ENCODE results near the gene ABT1.

Gene ABT1

DNA sequence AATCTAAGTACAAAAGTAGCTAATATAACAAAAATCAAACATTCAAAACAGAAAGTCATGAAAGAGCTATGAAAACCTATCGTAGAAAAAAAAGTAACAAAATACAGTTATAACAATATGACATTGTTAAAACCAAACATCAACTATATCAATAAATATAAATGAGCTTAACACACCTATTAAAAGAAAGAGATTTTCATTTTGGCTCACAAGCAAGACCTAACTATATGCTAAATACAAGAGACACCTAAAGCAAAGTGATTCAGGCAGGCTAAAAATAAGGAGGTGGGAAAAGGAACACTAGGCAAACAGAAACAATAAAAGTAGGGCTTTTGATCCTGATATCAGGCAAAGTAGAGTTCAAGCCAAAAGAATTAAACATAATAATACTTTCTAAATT, 49.3 kb downstream of the ABT1 start:
- no peak overlapping the region for H3K27ac ChIP-seq (ENCODE audit: low read depth, low read length)
- H3K27me3 ChIP-seq (ENCODE audit: control insufficient read depth, insufficient read depth, low read length) = no peaks in the 10 kb centered on the region
- no peak overlapping the region for H3K9ac ChIP-seq (ENCODE audit: low read depth, low read length)
- H3K4me1 ChIP-seq (ENCODE audit: control insufficient read depth, insufficient read depth, low read length) = no peaks in the 10 kb centered on the region
- peaks cover 30% of the 10 kb centered on the region for H3K36me3 ChIP-seq (ENCODE audit: control insufficient read depth, insufficient read depth, low read length)
- no peak overlapping the region for H3K4me3 ChIP-seq (ENCODE audit: low read depth, low read length)
- no peaks in the 10 kb centered on the region for H3K9me3 ChIP-seq (ENCODE audit: control insufficient read depth, insufficient read depth, low read length)
